Pancreas (tissue), 10 donors: ENCODE data around the gene MYCBP2. TPM values are rescaled to one million over a fixed set of nuclear protein-coding genes. Genes with fewer than 3 reads are reported as not detected.

Experiments
- ATAC-seq, 4 donors: fragments of 200-7000 bp; cut with Tn5 transposase; one replicate each; pipeline versions ENCODE4 v1.8.0 to v1.9.1; 2020; ENCODE audit warnings: mild to moderate bottlenecking in 4 of 4, moderate library complexity in 4 of 4
- DNase-seq, 6 donors: peaks; one replicate each; pipeline ENCODE4 v3.0.0-alpha.2; 2020
- FAIRE-seq: peaks from 2 replicates; lab custom pipeline; 2012; peaks lifted over from hg19 to GRCh38; lab: Jason Lieb, UNC
- H3K27ac ChIP-seq, 4 donors: fragments of 200-600 bp; sonication (generic); 1 replicate in 3 of 4; 2 replicates in 1 of 4; pipeline versions ENCODE4 v1.5.0 to v1.8.0; 2020
- H3K27me3 ChIP-seq, 4 donors: fragments of 200-600 bp; one replicate each; pipeline ENCODE4 v1.8.0; 2021
- H3K36me3 ChIP-seq, 3 donors: fragments of 200-600 bp; sonication (generic) in 1 of 3; one replicate each; pipeline versions ENCODE4 v1.5.0 to v1.8.0; 2020 to 2021
- H3K4me1 ChIP-seq, 3 donors: fragments of 200-600 bp; one replicate each; pipeline ENCODE4 v1.8.0; 2021
- H3K4me3 ChIP-seq, 4 donors: fragments of 200-600 bp; sonication (generic) in 2 of 4; one replicate each; pipeline versions ENCODE4 v1.5.0 to v1.8.0; 2020 to 2021
- H3K9me3 ChIP-seq, 4 donors: fragments of 200-600 bp; one replicate each; pipeline ENCODE4 v1.8.0; 2021
- WGBS, 2 donors: extraction: QIAGEN DNeasy Blood & Tissue Kit; methylation state at CpG; one replicate each; pipeline ENCODE4 v1.1.7; 2013; 5-methylcytosine and 5-hydroxymethylcytosine counted together
- intact Hi-C, 3 donors: fragments of 100-400 bp; cut with DNase I; formaldehyde crosslinking; loops; one replicate each; pipeline versions ENCODE4 v1.11.1 to v1.14.2; 2022
- polyA plus RNA-seq, 2 donors: library from polyadenylated mRNA; stranded (reverse); fragments of 200-250 nt; gene quantifications; one replicate each; pipeline ENCODE4 v1.2.3, GENCODE V29; 2013
- total RNA-seq, 6 donors: library from RNA; stranded (reverse); fragmentation: NEBNext Ultra II Directional in 4 of 6; extraction: Animal tissue kit (Norgen Biotek cat#: 25700) in 4 of 6; gene quantifications; one replicate each; pipeline versions ENCODE4 v1.2.1 to v1.2.4, GENCODE V29; 2021 to 2023
- TF ChIP-seq, protein P1 (sequence below), 4 donors: fragments of 200-600 bp; sonication (generic) in 3 of 4; IDR thresholded peaks; one replicate each; pipeline versions ENCODE4 v1.5.0 to v1.8.0; 2021; ENCODE audit warnings: antibody characterized with exemption in 4 of 4
- donor health status: healthy with polysubstance abuse.
- donor health status: DM: no; HTN: no; CAD: no; lungs with moderate emphysema.
- donor health status: DM: no; HTN: no; CAD: no.
- donor health status: control.
- donor health status: control.
- donor health status: Bipolar disorder and iron deficiency.
- donor health status: DM: yes; HTN: yes; CAD: no.
- donor health status: DM: no; HTN: no; CAD: no.
- donor health status: DM: no; HTN: no; CAD: no.
- donor health status: DM: yes; HTN: yes; CAD: no.

MYCBP2 gene
- total and polyA plus RNA-seq, 8 donors, result 17.6 to 49.1 (median 43.1) TPM

GRCh38 chr13:77056886-77057285 is 270.0 kb downstream of the MYCBP2 start:
- ATAC-seq, result peak in 3 of 4 donors; percentile 14 to 72 (median 65)
- intact Hi-C loops, result no loop called here
- Histone ChIP-seq H3K27ac (peak overlapping the region in 1 of 4 donors; percentile 46), H3K4me1 (peaks cover 3 to 36% (median 28%) of the 10 kb centered on the region in 3 donors), H3K27me3 (no peaks in the 10 kb centered on the region), H3K4me3 (no peak overlapping the region), H3K9me3 (no peaks in the 10 kb centered on the region), H3K36me3 (no peaks in the 10 kb centered on the region)
- WGBS, 2 donors, result 9 to 12% methylated on average over 3 of the region's 3 CpGs
- no peak for DNase-seq
- peak; percentile 20 for FAIRE-seq
- TF ChIP-seq, protein P1, sequence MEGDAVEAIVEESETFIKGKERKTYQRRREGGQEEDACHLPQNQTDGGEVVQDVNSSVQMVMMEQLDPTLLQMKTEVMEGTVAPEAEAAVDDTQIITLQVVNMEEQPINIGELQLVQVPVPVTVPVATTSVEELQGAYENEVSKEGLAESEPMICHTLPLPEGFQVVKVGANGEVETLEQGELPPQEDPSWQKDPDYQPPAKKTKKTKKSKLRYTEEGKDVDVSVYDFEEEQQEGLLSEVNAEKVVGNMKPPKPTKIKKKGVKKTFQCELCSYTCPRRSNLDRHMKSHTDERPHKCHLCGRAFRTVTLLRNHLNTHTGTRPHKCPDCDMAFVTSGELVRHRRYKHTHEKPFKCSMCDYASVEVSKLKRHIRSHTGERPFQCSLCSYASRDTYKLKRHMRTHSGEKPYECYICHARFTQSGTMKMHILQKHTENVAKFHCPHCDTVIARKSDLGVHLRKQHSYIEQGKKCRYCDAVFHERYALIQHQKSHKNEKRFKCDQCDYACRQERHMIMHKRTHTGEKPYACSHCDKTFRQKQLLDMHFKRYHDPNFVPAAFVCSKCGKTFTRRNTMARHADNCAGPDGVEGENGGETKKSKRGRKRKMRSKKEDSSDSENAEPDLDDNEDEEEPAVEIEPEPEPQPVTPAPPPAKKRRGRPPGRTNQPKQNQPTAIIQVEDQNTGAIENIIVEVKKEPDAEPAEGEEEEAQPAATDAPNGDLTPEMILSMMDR (IDR thresholded peaks at IDR 0.05), result no peak

DNA sequence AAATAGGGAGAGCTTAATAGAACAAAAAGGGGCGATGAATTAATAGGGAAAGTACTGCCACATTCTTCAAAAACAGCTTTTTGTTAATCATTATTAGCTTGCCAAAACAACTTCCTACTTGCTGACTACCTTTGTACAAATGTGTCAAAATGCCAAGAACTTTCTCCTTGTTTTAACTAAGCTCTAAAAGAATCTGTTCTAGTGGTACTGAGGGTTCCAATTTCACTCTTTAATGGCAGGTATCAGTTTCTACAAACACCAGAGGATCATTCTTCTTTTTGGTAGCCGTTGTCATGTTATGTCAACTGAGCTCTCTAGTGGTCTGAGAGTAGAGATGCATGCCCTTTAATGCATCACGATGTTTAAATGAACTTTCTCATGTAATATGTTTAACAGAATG is 270.5 kb downstream of the MYCBP2 start:
- Histone ChIP-seq H3K4me3 (no peak overlapping the region), H3K36me3 (no peaks in the 10 kb centered on the region), H3K27me3 (no peaks in the 10 kb centered on the region), H3K27ac (peak overlapping the region in 1 of 4 donors; percentile 46), H3K9me3 (no peaks in the 10 kb centered on the region), H3K4me1 (peaks cover 3 to 32% (median 26%) of the 10 kb centered on the region in 3 donors)
- ATAC-seq (peak; percentile 55 to 74 (median 61)), DNase-seq (no peak), FAIRE-seq (no peak)
- intact Hi-C loops, result no loop called here
- TF ChIP-seq, protein P1 (IDR thresholded peaks at IDR 0.05), result no peak
- WGBS, 2 donors, result 38 to 41% methylated on average over 3 of the region's 3 CpGs

- intact Hi-C loops, result no loop called here
- Histone ChIP-seq H3K36me3 (peaks cover 0 to under 1% (median 0%) of the 10 kb centered on the region in 3 donors), H3K27me3 (no peaks in the 10 kb centered on the region), H3K27ac (no peak overlapping the region), H3K4me1 (peaks cover 3 to 24% (median 14%) of the 10 kb centered on the region in 3 donors), H3K9me3 (no peaks in the 10 kb centered on the region), H3K4me3 (no peak overlapping the region)
- FAIRE-seq, result no peak
- TF ChIP-seq, protein P1 (IDR thresholded peaks at IDR 0.05), result no peak
- 69 to 70% methylated on average over 2 of the region's 2 CpGs for WGBS, 2 donors
- DNase-seq, result no peak
- no peak for ATAC-seq
Measured at GRCh38 chr13:77055158-77055557, 271.7 kb downstream of the MYCBP2 start.

DNA sequence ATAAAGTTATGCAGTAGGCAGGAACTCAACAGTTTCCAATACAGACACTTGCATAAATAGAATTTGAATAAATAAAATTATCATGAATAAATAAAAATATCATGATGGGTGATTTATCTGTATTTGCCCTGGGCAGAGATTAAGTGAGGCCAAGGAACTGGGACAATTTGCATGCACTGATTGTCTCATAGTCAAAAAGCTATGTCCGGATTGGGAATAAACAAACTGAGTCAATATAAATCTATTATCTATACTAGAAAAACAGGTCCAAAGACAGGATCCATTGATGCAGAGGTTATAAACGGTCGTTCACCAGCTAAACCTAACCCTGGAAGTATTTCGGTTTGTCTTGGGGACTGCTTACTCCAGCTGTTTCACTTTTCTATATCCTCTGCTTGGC is 273.7 kb downstream of the MYCBP2 start:
- 36 to 37% methylated on average over 4 of the region's 4 CpGs for WGBS, 2 donors
- Histone ChIP-seq H3K27me3 (no peaks in the 10 kb centered on the region), H3K4me3 (no peak overlapping the region), H3K9me3 (no peaks in the 10 kb centered on the region), H3K27ac (no peak overlapping the region), H3K4me1 (peaks cover 3 to 24% (median 14%) of the 10 kb centered on the region in 3 donors), H3K36me3 (peaks cover 0 to 12% (median 0%) of the 10 kb centered on the region in 3 donors)
- intact Hi-C loops, result no loop called here
- ATAC-seq (no peak), FAIRE-seq (no peak), DNase-seq (no peak)
- TF ChIP-seq, protein P1 (IDR thresholded peaks at IDR 0.05), result no peak

GRCh38 chr13:77048681-77049080 is 278.2 kb downstream of the MYCBP2 start:
- FAIRE-seq, result no peak
- Histone ChIP-seq H3K27me3 (no peaks in the 10 kb centered on the region), H3K27ac (no peak overlapping the region), H3K4me3 (no peak overlapping the region), H3K36me3 (peaks cover 0 to 15% (median 0%) of the 10 kb centered on the region in 3 donors), H3K9me3 (no peaks in the 10 kb centered on the region), H3K4me1 (no peaks in the 10 kb centered on the region)
- no peak for DNase-seq
- 85 to 89% methylated on average over 4 of the region's 4 CpGs for WGBS, 2 donors
- TF ChIP-seq, protein P1 (IDR thresholded peaks at IDR 0.05), result no peak
- intact Hi-C loops, result no loop called here
- peak in 2 of 4 donors; percentile 39 to 41 for ATAC-seq
